Neural cell (in vitro differentiated cells): Measurements from ENCODE around the gene FUNDC1. TPM values are rescaled to one million over a fixed set of nuclear protein-coding genes. Genes with fewer than 3 reads are reported as not detected.

Experiments
- H2AFZ ChIP-seq: fragments of 200-600, 300-800 bp; sonication (generic), shearing (Covaris generic); 2 replicates; pipeline ENCODE4 v1.6.0; 2014; ENCODE audit warnings: low read depth, mild to moderate bottlenecking, antibody characterized with exemption, low read length, moderate library complexity
- H3F3A ChIP-seq: fragments of 200-600 bp; shearing (Covaris generic); 2 replicates; pipeline ENCODE4 v1.6.1; 2016; ENCODE audit warnings: mild to moderate bottlenecking, moderate library complexity, mixed read lengths, antibody characterized with exemption, low read length; ENCODE audit not compliant: insufficient read depth, poor library complexity, severe bottlenecking
- H3K27ac ChIP-seq: fragments of 200-600, 300-800 bp; sonication (generic), shearing (Covaris generic); 2 replicates; pipeline ENCODE4 v1.5.1; 2014; ENCODE audit warnings: mild to moderate bottlenecking, low read length, moderate library complexity
- H3K27me3 ChIP-seq: fragments of 300-800, 200-600 bp; sonication (generic), shearing (Covaris generic); 2 replicates; pipeline ENCODE4 v1.6.0; 2014; ENCODE audit warnings: mild to moderate bottlenecking, low read depth, low read length, moderate library complexity; ENCODE audit not compliant: insufficient read depth
- H3K36me3 ChIP-seq: fragments of 300-800, 200-600 bp; sonication (generic), shearing (Covaris generic); 2 replicates; pipeline ENCODE4 v1.5.1; 2014; ENCODE audit warnings: mild to moderate bottlenecking, antibody characterized with exemption, low read length, moderate library complexity; ENCODE audit not compliant: insufficient read depth
- H3K4me2 ChIP-seq: fragments of 300-800, 200-600 bp; sonication (generic), shearing (Covaris generic); 2 replicates; pipeline ENCODE4 v1.6.0; 2014; ENCODE audit warnings: mild to moderate bottlenecking, low read length
- H3K4me3 ChIP-seq: fragments of 300-800, 200-600 bp; sonication (generic), shearing (Covaris generic); 2 replicates; pipeline ENCODE4 v1.5.1; 2014; ENCODE audit warnings: mild to moderate bottlenecking, low read length, moderate library complexity
- H3K79me2 ChIP-seq: fragments of 200-600 bp; shearing (Covaris generic); replicated peaks from 2 replicates; pipeline ENCODE4 v1.6.0; 2014; ENCODE audit warnings: mild to moderate bottlenecking, low read length, moderate library complexity; ENCODE audit not compliant: insufficient read depth
- H3K9ac ChIP-seq: fragments of 300-800, 200-600 bp; sonication (generic), shearing (Covaris generic); 2 replicates; pipeline ENCODE4 v1.6.1; 2016; ENCODE audit warnings: mild to moderate bottlenecking, low read length, mixed read lengths
- H3K9me2 ChIP-seq: fragments of 200-600 bp; shearing (Covaris generic); 2 replicates; pipeline ENCODE4 v1.6.1; 2016; ENCODE audit warnings: mild to moderate bottlenecking, low read length, mixed read lengths; ENCODE audit not compliant: insufficient read depth
- H3K9me3 ChIP-seq: fragments of 200-600, 300-800 bp; sonication (generic), shearing (Covaris generic); 2 replicates; pipeline ENCODE4 v1.6.1; 2016; ENCODE audit warnings: mild to moderate bottlenecking, mixed run types, low read length, moderate library complexity, mixed read lengths
- H4K20me1 ChIP-seq: fragments of 200-600 bp; shearing (Covaris generic); 2 replicates; pipeline ENCODE4 v1.6.1; 2016; ENCODE audit warnings: mild to moderate bottlenecking, mixed run types; ENCODE audit not compliant: insufficient read depth
- EP300 ChIP-seq: fragments of 450-650 bp; conservative IDR thresholded peaks from 2 replicates; pipeline ENCODE4 v1.6.1; 2014; ENCODE audit warnings: antibody characterized with exemption, mild to moderate bottlenecking, moderate library complexity; ENCODE audit not compliant: poor library complexity, severe bottlenecking
- EZH2 ChIP-seq: fragments of 200-600, 300-800 bp; shearing (Covaris generic), sonication (generic); IDR thresholded peaks from 2 replicates; pipeline ENCODE4 v1.6.1; 2014; ENCODE audit warnings: antibody characterized with exemption, low read length, borderline replicate concordance, mild to moderate bottlenecking; ENCODE audit not compliant: insufficient read depth, poor library complexity, severe bottlenecking
- MXI1 ChIP-seq: fragments of 450-650 bp; conservative IDR thresholded peaks from 2 replicates; pipeline ENCODE4 v1.6.1; 2014; ENCODE audit warnings: antibody characterized with exemption, mild to moderate bottlenecking; ENCODE audit not compliant: poor library complexity, severe bottlenecking
- POLR2AphosphoS5 ChIP-seq: IDR thresholded peaks from 2 replicates; pipeline ENCODE4 v1.6.1; 2012
- RAD21 ChIP-seq: fragments of 450-650 bp; conservative IDR thresholded peaks from 2 replicates; pipeline ENCODE4 v1.6.1; 2014; ENCODE audit warnings: antibody characterized with exemption, mild to moderate bottlenecking, moderate library complexity
- REST ChIP-seq: IDR thresholded peaks from 2 replicates; pipeline ENCODE4 v1.6.1; 2012; ENCODE audit warnings: borderline replicate concordance
- SMC3 ChIP-seq: fragments of 450-650 bp; conservative IDR thresholded peaks from 2 replicates; pipeline ENCODE4 v1.6.1; 2014; ENCODE audit warnings: antibody characterized with exemption, mild to moderate bottlenecking, moderate library complexity; ENCODE audit not compliant: poor library complexity
- polyA plus RNA-seq: library from polyadenylated mRNA; depleted of rRNA; stranded (reverse); fragments of >200 nt; gene quantifications from 2 replicates; pipeline ENCODE4 v1.2.3, GENCODE V29; 2014

Gene FUNDC1
- polyA plus RNA-seq, 1 donor from 2014 or later, result 29.9 TPM

GRCh38 chrX:44474410-44474809 lies 68.2 kb downstream of the FUNDC1 start:
- Histone ChIP-seq H3K4me3 (no peak overlapping the region), H3K9me2 (no peaks in the 10 kb centered on the region), H3K9ac (no peak overlapping the region), H3K4me2 (no peak overlapping the region), H4K20me1 (no peaks in the 10 kb centered on the region), H3F3A (no peaks in the 10 kb centered on the region), H3K36me3 (no peaks in the 10 kb centered on the region), H3K27me3 (no peaks in the 10 kb centered on the region), H3K79me2 (no peaks in the 10 kb centered on the region), H3K27ac (no peak overlapping the region), H3K9me3 (no peaks in the 10 kb centered on the region), H2AFZ (no peak overlapping the region)
- TF ChIP-seq SMC3 (no peak), EZH2 (no peak), POLR2AphosphoS5 (no peak), REST (no peak), MXI1 (no peak), EP300 (no peak), RAD21 (no peak)

Other genes with a start within 250 kb of the FUNDC1 start
- gene EFHC2, start 199.2 kb downstream of the FUNDC1 start, polyA plus RNA-seq, result 0.22 TPM in 1 of 2 replicates, not detected in the other